ENCODE data around the gene CBX3. TPM values are rescaled to one million over a fixed set of nuclear protein-coding genes. Genes with fewer than 3 reads are reported as not detected.

Gene CBX3
- total RNA-seq, 6 experiments from 2014 or later: 115 to 150 (median 140) TPM

DNA sequence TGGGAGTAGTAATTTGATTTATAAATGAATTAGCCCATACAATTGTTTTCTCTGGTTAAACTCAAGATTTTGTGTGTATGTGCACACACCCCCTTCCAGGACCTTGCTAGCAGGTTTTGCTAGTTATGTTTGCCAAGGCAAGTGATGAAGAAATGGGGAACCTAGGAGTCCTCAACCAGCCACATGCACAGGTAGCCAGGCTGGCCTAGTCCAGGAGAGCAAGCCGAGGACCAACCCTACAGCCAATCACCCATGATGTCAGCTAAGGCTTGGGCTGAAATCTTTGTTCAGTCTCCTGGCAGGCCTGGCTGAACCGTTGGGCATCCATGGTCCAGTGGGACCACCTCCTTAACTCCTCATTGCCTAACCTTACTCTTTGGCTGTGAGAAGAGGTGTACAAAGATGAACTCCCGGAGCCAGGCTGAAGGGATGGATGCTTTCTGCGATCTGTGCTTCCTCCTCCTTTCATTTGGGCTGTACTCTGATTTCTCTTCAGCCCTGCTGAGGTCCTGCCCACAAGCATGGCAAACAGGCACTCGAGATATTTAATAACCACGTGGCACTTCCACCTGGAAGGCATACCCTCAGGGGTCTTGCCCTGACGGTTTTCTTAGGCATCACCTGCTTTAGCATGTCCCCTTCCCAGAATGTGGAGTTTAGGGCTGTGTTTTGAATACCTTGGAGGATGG is 23.1 kb upstream of the CBX3 start:
- Mint-ChIP-seq H3K27ac (no peak overlapping the region), H3K4me3 (no peak overlapping the region), H3K9me3 (no peaks in the 10 kb centered on the region), H3K36me3 (ENCODE audit: low read depth) (no peaks in the 10 kb centered on the region), H3K4me1 (ENCODE audit: low read depth) (peaks cover 13% of the 10 kb centered on the region), H3K27me3 (ENCODE audit: insufficient read depth) (no peaks in the 10 kb centered on the region; the same call in 1 of the 2 replicates)
- DNase-seq: no peak
- TF ChIP-seq CTCF (IDR thresholded peaks at IDR 0.05): no peak

- peaks cover 9% of the 10 kb centered on the region; the same call in 1 of the 2 replicates for H3K36me3 Mint-ChIP-seq (ENCODE audit: low read depth)
- H3K4me1 Mint-ChIP-seq (ENCODE audit: low read depth): peaks cover 23% of the 10 kb centered on the region
- DNase-seq: no peak
- H3K4me3 Mint-ChIP-seq: no peak overlapping the region
- H3K9me3 Mint-ChIP-seq: no peaks in the 10 kb centered on the region
- H3K27ac Mint-ChIP-seq: no peak overlapping the region
- no peaks in the 10 kb centered on the region; the same call in 1 of the 2 replicates for H3K27me3 Mint-ChIP-seq (ENCODE audit: insufficient read depth)
- no peak for TF ChIP-seq CTCF (IDR thresholded peaks at IDR 0.05)
Measured at GRCh38 chr7:26179422-26179821, 22.1 kb upstream of the CBX3 start.

GRCh38 chr7:26179826-26180497 is 21.6 kb upstream of the CBX3 start:
- DNase-seq: no peak
- H3K27me3 Mint-ChIP-seq (ENCODE audit: insufficient read depth): peaks cover 1% of the 10 kb centered on the region
- peaks cover 14% of the 10 kb centered on the region for H3K36me3 Mint-ChIP-seq (ENCODE audit: low read depth)
- peak overlapping the region; percentile 9; the same call in 1 of the 2 replicates for H3K27ac Mint-ChIP-seq
- H3K4me3 Mint-ChIP-seq: no peak overlapping the region
- no peak for TF ChIP-seq CTCF (IDR thresholded peaks at IDR 0.05)
- H3K4me1 Mint-ChIP-seq (ENCODE audit: low read depth): peaks cover 28% of the 10 kb centered on the region
- no peaks in the 10 kb centered on the region for H3K9me3 Mint-ChIP-seq

- Mint-ChIP-seq H3K36me3 (ENCODE audit: low read depth) (peaks cover 23% of the 10 kb centered on the region), H3K27ac (0 out of 2 replicates have a peak overlapping the region, but pooled peaks have one; percentile 9), H3K27me3 (ENCODE audit: insufficient read depth) (peaks cover 7% of the 10 kb centered on the region), H3K9me3 (no peaks in the 10 kb centered on the region), H3K4me1 (ENCODE audit: low read depth) (peaks cover 37% of the 10 kb centered on the region), H3K4me3 (no peak overlapping the region)
- no peak for TF ChIP-seq CTCF (IDR thresholded peaks at IDR 0.05)
- no peak for DNase-seq
Measured at GRCh38 chr7:26180792-26181198, 20.8 kb upstream of the CBX3 start.

DNA sequence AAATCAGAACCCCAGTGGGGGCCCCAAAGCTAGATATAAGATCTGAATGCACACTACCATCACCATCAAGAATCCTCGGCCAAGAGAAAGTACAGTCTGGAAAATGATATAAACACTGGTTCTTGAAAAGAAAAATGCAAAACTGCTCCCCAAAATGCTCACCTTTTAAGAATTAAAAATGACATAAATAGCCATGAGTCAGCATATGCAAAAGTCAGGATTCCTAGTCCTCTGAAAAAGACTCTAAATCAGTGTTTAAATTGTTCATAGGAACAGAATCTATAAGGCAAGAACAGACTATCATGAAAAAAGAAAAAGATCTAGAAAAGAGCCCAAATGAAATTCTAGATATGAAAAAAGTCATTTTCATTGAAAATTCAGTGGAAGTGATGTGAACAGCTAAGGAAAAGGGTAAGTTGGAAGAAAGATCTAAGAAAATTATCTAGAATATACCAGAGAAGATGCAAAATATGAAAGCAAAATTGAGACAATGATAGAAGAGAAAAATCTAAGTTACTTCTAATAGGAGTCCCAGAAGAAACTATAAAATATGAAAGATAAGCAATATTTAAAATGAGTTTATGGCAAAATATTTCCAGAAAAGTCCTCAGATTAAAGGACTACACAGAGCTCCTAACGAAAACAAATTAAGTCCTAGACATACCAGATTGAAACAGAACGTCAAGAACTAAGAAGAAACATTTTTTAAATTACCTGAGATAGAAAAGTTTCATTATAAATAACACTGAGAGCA is 19.9 kb upstream of the CBX3 start:
- H3K4me1 Mint-ChIP-seq (ENCODE audit: low read depth): peaks cover 42% of the 10 kb centered on the region
- peak overlapping the region; percentile 25 for H3K27ac Mint-ChIP-seq
- H3K27me3 Mint-ChIP-seq (ENCODE audit: insufficient read depth): peaks cover 7% of the 10 kb centered on the region
- DNase-seq: no peak
- TF ChIP-seq CTCF (IDR thresholded peaks at IDR 0.05): no peak
- no peaks in the 10 kb centered on the region for H3K9me3 Mint-ChIP-seq
- H3K4me3 Mint-ChIP-seq: no peak overlapping the region
- peaks cover 28% of the 10 kb centered on the region for H3K36me3 Mint-ChIP-seq (ENCODE audit: low read depth)
